ENCODE results near the gene PLS3. TPM values are rescaled to one million over a fixed set of nuclear protein-coding genes. Genes with fewer than 3 reads are reported as not detected.
"Not testable (repeated sequence)": the region's sequence is repeated elsewhere in the genome, so short reads cannot be mapped to it uniquely, and the experiment has no call there.

The PLS3 gene
- total RNA-seq, 4 donors from 2014 or later = 129 to 268 (median 174) TPM

DNA sequence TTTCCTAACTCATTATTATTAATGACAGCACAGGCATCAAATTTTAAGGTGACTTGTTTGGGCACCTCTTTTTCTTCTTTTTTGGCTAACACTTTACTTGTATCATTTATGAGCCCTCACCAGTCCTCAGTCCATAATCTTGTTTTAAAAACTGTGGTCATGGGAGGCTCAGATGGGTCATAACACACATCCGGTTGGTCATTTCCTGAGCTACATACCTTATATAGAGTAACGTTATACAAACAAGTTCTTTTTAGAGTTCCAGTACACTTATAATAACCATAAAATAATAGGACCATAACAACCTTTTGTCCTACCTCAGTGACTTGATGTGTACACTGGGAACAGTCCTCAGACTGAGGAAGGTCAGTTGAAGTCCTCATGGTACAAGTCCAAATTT is 21.1 kb upstream of the PLS3 start:
- no peak for DNase-seq
- no peaks in the 10 kb centered on the region for H3K9me3 ChIP-seq
- H3K36me3 ChIP-seq = no peaks in the 10 kb centered on the region
- TF ChIP-seq, protein P1, sequence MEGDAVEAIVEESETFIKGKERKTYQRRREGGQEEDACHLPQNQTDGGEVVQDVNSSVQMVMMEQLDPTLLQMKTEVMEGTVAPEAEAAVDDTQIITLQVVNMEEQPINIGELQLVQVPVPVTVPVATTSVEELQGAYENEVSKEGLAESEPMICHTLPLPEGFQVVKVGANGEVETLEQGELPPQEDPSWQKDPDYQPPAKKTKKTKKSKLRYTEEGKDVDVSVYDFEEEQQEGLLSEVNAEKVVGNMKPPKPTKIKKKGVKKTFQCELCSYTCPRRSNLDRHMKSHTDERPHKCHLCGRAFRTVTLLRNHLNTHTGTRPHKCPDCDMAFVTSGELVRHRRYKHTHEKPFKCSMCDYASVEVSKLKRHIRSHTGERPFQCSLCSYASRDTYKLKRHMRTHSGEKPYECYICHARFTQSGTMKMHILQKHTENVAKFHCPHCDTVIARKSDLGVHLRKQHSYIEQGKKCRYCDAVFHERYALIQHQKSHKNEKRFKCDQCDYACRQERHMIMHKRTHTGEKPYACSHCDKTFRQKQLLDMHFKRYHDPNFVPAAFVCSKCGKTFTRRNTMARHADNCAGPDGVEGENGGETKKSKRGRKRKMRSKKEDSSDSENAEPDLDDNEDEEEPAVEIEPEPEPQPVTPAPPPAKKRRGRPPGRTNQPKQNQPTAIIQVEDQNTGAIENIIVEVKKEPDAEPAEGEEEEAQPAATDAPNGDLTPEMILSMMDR (IDR thresholded peaks at IDR 0.05) = no peak
- no peak for TF ChIP-seq POLR2A (IDR thresholded peaks at IDR 0.05)
- H3K27ac ChIP-seq = no peak overlapping the region
- H3K4me1 ChIP-seq = no peaks in the 10 kb centered on the region
- intact Hi-C loops (cut with DNase I; ENCODE audit: low total_unique reads) = no loop called here
- no peaks in the 10 kb centered on the region for H3K27me3 ChIP-seq
- no peak overlapping the region for H3K4me3 ChIP-seq

GRCh38 chrX:115541045-115541444 is 19.9 kb upstream of the PLS3 start:
- H3K4me3 ChIP-seq; H3K27ac ChIP-seq; H3K4me1 ChIP-seq; H3K36me3 ChIP-seq; H3K27me3 ChIP-seq; H3K9me3 ChIP-seq; DNase-seq; intact Hi-C loops (cut with DNase I; ENCODE audit: low total_unique reads): not testable (repeated sequence)

DNA sequence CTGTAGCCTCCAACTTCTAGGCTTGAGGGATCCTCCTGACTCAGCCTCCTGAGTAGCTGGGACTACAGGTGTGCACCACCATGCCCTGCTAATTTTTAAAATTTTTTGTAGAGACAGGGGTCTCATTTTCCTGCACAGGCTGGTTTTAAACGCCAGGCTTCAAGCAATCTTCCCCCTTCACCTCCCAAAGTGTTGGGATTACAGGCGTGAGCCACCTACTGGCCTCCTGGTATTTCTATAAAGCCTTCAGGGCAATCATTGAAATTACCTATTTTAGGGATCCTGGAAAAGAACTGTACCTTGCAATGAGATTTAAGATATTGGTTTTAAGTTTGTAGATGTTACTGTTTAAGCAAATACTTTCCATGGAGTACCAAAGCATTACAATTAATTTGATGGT is 13.5 kb upstream of the PLS3 start:
- no peak overlapping the region for H3K27ac ChIP-seq
- H3K27me3 ChIP-seq = peaks cover 0 to 3% of the 10 kb centered on the region in 2 donors
- intact Hi-C loops (cut with DNase I; ENCODE audit: low total_unique reads) = no loop called here
- DNase-seq = no peak
- H3K4me1 ChIP-seq = no peaks in the 10 kb centered on the region
- H3K9me3 ChIP-seq = no peaks in the 10 kb centered on the region
- TF ChIP-seq, protein P1 (IDR thresholded peaks at IDR 0.05) = no peak
- no peak for TF ChIP-seq POLR2A (IDR thresholded peaks at IDR 0.05)
- no peak overlapping the region for H3K4me3 ChIP-seq
- no peaks in the 10 kb centered on the region for H3K36me3 ChIP-seq

DNA sequence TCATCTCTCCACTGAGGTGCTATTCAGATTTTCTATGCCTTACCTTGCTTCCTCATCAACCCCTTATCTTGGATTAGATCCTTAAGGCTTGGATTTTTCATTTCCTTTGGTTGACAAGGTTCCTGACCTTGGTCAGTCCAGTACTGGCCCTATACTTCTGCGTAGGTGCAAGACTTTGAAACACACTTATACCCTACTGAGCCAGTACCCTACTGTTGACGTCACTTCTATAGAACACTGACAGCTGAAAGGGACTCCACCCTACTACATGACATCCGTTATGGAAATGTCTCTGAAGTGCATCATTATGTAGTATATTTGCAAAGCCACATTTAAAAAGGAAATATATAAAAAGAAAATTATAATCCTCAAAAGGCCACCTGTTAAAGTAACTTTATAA is 12.0 kb upstream of the PLS3 start:
- Histone ChIP-seq H3K9me3 (no peaks in the 10 kb centered on the region), H3K27ac (no peak overlapping the region), H3K4me3 (no peak overlapping the region), H3K36me3 (no peaks in the 10 kb centered on the region), H3K4me1 (no peaks in the 10 kb centered on the region), H3K27me3 (peaks cover 0 to 10% of the 10 kb centered on the region in 2 donors)
- DNase-seq = no peak
- no peak for TF ChIP-seq POLR2A (IDR thresholded peaks at IDR 0.05)
- TF ChIP-seq, protein P1 (IDR thresholded peaks at IDR 0.05) = no peak
- intact Hi-C loops (cut with DNase I; ENCODE audit: low total_unique reads) = no loop called here

- H3K36me3 ChIP-seq = no peaks in the 10 kb centered on the region
- H3K27ac ChIP-seq = no peak overlapping the region
- no peaks in the 10 kb centered on the region for H3K9me3 ChIP-seq
- no peak overlapping the region for H3K4me3 ChIP-seq
- peaks cover 0 to 7% of the 10 kb centered on the region in 2 donors for H3K27me3 ChIP-seq
- no peaks in the 10 kb centered on the region for H3K4me1 ChIP-seq
- intact Hi-C loops (cut with DNase I; ENCODE audit: low total_unique reads) = no loop called here
- DNase-seq = no peak
- TF ChIP-seq, protein P1 (IDR thresholded peaks at IDR 0.05) = no peak
- no peak for TF ChIP-seq POLR2A (IDR thresholded peaks at IDR 0.05)
These were observed 7.8 kb upstream of the PLS3 start for GRCh38 chrX:115553171-115553570.

- Histone ChIP-seq H3K27me3 (peaks cover 0 to 6% of the 10 kb centered on the region in 2 donors), H3K36me3 (no peaks in the 10 kb centered on the region), H3K4me1 (no peaks in the 10 kb centered on the region), H3K27ac (peak overlapping the region; percentile 86 to 97), H3K4me3 (no peak overlapping the region), H3K9me3 (no peaks in the 10 kb centered on the region)
- DNase-seq = no peak
- intact Hi-C loops (cut with DNase I; ENCODE audit: low total_unique reads) = no loop called here
- TF ChIP-seq, protein P1 (IDR thresholded peaks at IDR 0.05) = no peak
- no peak for TF ChIP-seq POLR2A (IDR thresholded peaks at IDR 0.05)
These were observed 1.3 kb upstream of the PLS3 start for GRCh38 chrX:115559672-115560071.
